A204.1 (cell line): Measurements from ENCODE around the gene MCF2L.

Experiments used
- FAIRE-seq: peaks from 2 replicates; lab custom pipeline; 2012; peaks lifted over from hg19 to GRCh38; lab: Jason Lieb, UNC

MCF2L gene

GRCh38 chr13:112997188-112998130, 28.4 kb downstream of the MCF2L start:
- FAIRE-seq: no peak

- FAIRE-seq: no peak
These were observed 29.7 kb downstream of the MCF2L start for GRCh38 chr13:112998521-112999280.

DNA sequence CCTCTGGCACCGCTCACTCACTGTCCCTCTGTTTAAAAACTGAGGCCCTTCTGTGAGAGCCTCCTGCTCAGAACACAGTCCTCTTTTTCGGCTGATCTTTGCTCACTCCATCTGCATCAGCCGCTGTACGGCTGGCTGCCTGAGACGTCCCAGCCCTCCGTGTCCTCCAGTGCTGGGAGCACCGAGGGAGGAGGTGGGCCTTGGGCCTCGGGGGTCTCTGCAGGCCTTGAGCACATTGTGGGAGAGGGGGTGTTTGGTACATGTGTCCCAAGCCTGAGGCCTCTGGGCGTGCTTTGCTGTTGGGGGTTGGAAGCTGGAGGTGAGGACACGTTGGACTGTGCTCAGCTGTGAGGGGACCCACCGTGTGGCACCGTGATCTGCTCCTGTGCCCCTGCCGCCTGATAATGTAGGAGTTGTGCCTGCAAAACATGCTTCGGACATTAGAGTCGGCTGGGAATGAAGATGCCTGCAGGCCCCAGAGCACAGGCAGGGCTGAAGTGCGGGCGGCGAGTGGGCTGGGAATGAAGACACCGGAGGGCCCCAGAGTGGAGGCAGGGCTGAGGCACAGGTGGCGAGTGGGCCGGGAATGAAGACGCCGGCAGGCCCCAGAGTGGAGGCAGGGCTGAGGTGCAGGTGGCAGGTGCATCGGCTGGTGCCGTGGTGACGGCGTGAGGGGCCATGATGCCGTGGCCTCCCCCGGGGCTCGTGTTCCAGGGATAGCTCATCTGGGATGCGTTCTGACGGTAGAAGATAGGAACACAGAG, 30.6 kb downstream of the MCF2L start:
- FAIRE-seq: no peak

- no peak for FAIRE-seq
These were observed 31.6 kb downstream of the MCF2L start for GRCh38 chr13:113000575-113000974.

GRCh38 chr13:113001241-113002140, 32.5 kb downstream of the MCF2L start:
- no peak for FAIRE-seq

GRCh38 chr13:113002206-113002912, 33.3 kb downstream of the MCF2L start:
- FAIRE-seq: no peak

DNA sequence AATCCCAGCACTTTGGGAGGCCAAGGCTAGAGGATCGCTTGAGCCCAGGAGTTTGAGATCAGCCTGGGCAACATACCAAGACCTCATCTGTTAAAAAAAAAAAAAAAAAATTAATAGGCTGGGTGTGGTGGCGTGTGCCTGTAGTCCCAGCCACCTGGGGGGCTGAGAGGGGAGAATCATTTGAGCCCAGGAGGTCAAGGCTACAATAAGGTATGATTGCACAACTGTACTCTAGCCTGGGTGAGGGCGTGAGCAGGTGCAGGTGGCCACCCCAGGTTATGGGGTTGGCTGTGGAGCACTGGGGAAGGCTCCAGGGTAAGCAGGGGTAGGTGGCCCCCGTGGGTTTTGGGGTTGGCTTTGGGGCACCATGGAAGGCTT, 33.9 kb downstream of the MCF2L start:
- FAIRE-seq: no peak

DNA sequence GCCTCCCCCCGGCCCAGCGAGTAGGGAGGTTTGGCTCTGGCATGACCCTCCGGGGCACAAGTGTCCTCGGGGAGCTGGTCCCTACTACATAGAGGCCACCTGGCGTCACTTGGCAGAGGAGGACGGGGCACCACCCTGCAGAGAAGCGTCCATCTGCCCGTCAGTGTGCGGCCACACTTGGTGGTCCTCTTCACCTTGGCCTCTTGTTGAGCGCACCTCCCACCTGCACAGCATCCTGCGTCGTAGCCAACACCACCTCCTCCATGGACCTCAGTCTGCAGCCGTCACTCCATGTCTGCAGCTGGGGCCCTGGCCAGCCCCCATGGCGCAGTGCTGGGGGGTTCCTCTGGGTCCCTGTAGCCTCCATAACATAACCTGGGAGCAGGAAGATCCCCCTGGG, 35.1 kb downstream of the MCF2L start:
- no peak for FAIRE-seq

- FAIRE-seq: no peak
These were observed 36.3 kb downstream of the MCF2L start for GRCh38 chr13:113005076-113005865.

- FAIRE-seq: no peak
These were observed 37.0 kb downstream of the MCF2L start for GRCh38 chr13:113005997-113006396.

DNA sequence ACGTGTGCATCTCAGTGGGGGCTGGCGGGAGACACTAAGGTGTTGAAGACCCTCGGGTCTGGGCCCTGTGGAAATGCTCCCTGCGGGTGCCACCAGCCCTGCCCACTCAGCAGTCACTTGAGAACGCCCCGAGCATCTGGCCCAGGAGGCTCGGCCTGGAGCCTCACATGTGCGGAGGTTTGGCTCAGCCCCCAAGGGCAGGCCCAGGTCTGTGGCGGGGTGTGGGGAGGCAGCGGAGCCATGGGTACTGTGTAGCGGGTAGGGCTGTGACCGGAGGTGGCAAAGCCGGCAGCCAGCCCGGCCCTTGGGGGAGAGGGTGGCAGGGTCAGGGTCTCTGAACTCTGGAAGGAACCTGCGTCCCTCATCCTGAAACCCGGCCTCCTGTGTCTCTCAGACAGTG, 37.6 kb downstream of the MCF2L start:
- no peak for FAIRE-seq

GRCh38 chr13:113008851-113009250, 39.8 kb downstream of the MCF2L start:
- FAIRE-seq: no peak

GRCh38 chr13:113009743-113010509, 40.9 kb downstream of the MCF2L start:
- no peak for FAIRE-seq

DNA sequence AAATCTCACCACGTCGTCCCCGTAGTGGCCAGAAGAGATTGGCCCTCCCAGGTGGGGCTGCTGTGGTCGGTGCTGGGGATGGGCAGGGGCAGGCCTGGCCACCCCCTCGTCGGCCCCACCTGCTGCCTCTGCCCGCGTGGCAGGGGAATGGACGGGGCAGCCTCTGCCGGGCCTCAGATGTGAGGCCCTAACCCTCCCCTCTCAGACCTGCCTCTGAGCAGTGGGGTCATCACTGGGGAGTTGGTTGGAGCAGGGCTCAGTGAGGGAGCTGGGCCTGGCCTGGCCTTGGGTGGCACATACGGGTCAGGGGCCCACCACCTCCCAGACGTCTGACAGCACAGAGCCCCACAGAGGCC, 41.5 kb downstream of the MCF2L start:
- no peak for FAIRE-seq

DNA sequence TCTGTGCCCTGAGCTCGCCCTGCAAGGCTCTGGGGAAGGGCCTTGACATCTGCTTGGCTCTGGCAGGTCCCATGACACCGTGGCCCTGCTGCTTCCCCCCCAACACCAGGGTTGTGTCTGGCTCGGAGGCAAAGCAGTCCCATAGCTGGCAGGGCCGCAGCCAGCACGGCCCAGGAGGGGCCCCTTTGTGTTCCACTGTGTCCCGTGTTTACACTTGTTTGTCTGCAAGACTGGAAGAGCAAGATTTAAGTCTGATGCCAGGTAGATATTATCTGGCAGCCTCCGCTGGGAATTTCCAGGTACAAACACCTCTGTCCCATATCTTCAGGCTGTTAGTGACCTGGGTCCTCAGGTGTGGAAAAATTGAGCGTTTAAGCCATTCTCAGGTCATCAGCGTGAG, 44.3 kb downstream of the MCF2L start:
- no peak for FAIRE-seq

DNA sequence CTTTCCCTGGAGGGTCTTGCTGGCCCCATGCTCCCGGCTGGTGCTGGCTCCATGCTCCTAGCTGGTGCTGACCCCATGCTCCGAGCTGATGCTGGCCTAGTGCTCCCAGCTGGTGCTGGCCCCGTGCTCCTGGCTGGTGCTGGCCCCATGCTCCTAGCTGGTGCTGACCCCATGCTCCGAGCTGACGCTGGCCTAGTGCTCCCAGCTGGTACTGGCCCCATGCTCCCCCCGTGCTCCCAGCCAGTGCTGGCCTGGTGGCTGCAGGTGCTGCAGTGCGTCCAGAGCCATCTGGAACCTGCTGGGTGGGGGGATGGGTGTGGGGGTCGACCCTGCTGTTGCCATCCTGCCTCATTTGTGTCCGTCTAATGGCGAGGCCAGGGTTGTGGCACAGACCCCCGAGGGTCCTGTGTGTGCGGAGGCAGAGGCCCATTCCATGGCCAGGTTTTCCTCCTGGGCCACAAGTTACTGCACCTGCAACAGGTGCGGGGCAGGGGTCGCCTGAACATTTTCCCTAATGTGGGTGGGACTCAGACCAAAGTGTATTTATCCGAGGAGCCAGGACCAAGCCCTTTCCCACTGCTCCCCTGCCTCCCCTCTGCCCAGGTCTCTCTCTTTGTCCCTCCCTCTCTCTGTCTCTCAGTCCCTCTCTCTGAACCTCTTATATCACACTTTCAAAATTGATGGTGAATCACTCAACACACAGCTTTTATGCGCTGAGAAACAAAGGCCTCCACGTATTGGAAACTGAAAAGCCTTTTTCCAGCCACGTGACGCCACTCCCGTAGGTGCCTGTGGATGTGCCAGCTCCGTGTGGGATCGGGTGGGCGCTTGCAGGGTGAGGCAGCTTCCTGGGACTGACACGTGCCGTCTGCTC, 45.1 kb downstream of the MCF2L start:
- no peak for FAIRE-seq

GRCh38 chr13:113014752-113015745, 46.0 kb downstream of the MCF2L start:
- FAIRE-seq: no peak
